HG02571 (cell line): ENCODE results near the gene MUTYH.
"Not testable (repeated sequence)": the region's sequence is repeated elsewhere in the genome, so short reads cannot be mapped to it uniquely, and the experiment has no call there.

ENCODE experiments used
- ATAC-seq: cut with Tn5 transposase; IDR thresholded peaks from one replicate; pipeline ENCODE4 v1.9.1; 2021; ENCODE audit warnings: mild to moderate bottlenecking, moderate library complexity; ENCODE audit not compliant: unreplicated experiment

The MUTYH gene

DNA sequence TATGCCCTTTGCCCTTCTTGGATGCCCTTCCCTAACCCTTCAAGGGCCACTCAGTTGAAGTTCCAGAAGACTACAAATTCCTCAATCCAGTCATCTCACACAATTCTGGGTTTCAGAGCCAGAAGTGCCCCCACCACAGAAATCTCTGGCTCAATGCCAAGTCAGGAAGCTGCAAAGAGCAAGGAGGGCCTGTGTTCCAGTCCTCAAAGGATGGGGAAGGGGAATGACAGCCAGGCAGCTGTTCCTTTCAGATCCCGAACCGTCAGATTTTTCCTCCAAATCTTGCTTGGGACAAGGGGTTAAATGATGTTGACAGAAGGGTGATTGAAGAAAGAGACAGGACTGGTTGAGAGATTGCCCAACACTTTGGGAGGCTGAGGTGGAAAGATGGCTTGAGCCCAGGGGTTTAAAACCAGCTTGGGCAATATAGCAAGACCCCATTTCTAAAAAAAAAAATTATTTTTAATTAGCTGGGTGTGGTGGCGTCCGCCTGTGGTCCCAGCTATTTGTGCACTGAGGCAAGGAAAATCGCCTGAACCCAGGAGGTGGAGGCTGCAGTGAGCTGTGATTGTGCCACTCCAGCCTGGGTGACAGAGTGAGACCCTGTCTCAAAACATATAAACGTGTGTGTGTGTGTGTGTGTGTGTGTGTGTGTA lies 14.3 kb downstream of the MUTYH start:
- no peak for ATAC-seq

DNA sequence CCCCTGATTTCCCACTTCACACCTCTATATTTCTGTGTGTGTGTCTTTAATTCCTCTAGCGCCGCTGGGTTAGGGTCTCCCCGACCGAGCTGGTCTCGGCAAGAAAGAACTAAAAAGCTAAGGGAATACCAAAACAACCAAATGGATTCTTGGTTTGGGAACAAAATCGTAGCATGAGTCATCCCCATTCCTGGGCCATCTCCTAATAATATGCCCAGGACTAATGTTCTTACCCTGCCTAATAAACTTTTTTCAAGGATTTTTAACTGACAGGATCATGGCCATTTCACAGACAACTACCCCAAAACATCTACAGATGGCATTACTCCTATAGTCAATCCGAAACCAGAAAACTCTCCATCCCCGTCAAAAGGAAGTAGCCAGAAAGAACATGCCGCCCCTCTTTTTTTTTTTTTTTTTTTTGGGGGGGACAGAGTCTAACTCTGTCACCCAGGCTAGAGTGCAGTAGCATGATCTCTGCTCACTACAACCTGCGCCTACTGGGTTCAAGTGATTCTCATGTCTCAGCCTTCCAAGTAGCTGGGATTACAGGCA lies 17.7 kb downstream of the MUTYH start:
- no peak for ATAC-seq

DNA sequence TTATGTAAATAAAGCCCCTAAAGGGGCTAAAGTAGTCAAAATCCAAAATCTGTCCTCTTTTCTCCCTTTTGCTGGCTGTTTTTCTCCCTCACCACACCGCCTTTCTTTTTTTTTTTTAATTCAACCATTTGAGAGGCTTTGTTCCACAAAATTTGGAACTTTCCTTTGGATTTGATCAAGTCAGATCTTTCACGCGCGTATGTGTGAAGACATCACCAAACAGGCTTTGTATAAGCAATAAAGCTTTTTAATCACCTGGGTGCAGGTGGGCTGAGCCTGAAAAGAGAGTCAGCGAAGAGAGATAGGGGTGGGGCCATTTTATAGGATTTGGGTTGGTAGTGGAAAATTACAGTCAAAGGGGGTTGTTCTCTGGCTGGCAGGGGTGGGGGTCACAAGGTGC lies 18.8 kb downstream of the MUTYH start:
- no peak for ATAC-seq

GRCh38 chr1:45319761-45320160 lies 20.5 kb downstream of the MUTYH start:
- no peak for ATAC-seq

- no peak for ATAC-seq
Observed at GRCh38 chr1:45317166-45317565, 23.1 kb downstream of the MUTYH start.

DNA sequence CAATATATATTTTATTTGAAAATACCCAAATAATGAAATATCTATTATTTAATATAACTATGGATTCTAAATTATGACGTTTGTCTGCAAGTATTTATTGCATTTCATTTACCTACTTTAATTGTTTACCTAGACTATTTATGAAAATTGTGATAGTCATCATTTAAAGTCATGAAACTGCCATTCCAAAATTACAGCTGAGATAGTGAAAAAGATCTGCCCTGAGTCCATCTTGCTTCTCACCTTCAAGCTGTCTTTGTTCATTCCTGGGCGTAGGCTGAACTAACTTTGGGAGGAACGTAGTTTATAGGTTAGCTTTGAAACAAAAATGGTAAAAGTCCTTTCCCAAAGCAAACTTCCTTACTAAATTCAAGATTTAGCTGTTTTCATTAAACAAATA lies 26.0 kb downstream of the MUTYH start:
- ATAC-seq = no peak

DNA sequence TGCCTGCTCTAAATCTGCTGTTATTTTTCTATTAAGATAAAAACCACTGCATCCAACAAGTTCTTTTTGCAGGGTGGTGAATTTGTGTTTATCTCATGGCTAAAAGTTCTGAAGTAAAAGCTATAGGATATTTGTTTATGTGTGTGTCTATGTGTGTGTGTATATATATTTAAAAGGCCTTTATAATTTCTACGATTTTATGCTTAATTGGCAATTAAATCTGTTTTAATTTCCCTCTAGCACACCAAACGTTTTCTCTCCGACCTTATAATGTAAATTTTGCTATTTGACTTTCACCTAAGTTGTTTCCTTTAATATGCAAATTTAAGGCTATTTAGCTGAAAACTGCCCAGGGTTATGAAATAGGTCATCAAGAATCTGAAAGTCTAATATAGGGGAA lies 33.3 kb downstream of the MUTYH start:
- no peak for ATAC-seq

- no peak for ATAC-seq
Observed at GRCh38 chr1:45306319-45306718, 33.9 kb downstream of the MUTYH start.

DNA sequence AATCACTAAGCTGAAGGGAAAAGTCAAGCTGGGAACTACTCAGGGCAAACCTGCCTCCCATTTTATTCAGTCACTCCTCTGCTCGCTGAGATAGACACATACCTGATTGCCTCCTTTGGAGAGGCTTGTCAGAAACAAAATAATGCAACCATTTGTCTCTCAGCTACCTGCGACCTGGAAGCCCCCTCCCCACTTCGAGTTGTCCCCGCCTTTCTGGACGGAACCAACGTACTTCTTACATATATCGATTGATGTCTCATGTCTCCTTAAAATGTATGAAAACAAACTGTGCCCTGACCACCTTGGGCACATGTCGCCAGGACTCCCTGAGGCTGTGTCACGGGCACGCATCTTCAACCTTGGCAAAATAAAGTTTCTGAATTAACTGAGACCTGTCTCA lies 35.0 kb downstream of the MUTYH start:
- ATAC-seq = no peak

DNA sequence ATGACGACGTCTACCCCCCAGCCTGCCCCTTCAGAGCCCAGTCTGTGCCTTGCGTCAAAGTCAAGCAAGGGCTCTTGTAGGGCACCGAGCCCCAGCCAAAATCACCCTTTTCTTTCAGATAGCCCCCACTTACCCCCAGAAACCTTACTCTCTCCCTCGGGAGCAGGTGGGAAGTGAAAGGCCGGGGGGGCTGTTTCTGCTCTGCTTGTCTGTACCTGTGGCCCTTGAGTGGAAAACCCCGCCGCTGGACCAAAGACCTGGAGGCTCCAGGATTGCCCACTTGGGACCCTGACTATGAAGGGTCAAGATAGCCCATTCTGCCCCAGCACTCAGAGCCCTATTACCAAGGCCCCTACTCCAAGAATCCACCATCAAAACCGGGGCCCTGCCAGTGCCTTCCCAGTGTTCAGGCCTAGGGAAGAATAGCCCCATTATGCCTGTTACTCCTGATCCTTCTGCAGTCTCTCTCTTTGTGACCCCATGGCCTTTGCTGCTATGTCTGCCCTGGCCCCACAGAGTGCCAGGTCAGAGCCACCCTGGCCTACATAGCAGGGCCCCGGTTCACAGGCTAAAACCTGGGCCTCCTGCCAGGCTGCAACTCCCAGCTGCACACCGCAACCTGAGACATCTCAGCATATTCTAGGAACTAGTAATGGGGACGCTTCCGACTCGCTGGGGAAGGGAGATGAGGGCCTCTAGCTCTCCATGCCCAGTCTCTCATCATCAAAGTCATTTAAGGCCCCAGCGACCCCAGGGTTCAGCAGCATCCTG lies 35.7 kb downstream of the MUTYH start:
- ATAC-seq = peak; percentile 3

GRCh38 chr1:45303520-45304310 lies 36.5 kb downstream of the MUTYH start:
- peak; percentile 68 for ATAC-seq

DNA sequence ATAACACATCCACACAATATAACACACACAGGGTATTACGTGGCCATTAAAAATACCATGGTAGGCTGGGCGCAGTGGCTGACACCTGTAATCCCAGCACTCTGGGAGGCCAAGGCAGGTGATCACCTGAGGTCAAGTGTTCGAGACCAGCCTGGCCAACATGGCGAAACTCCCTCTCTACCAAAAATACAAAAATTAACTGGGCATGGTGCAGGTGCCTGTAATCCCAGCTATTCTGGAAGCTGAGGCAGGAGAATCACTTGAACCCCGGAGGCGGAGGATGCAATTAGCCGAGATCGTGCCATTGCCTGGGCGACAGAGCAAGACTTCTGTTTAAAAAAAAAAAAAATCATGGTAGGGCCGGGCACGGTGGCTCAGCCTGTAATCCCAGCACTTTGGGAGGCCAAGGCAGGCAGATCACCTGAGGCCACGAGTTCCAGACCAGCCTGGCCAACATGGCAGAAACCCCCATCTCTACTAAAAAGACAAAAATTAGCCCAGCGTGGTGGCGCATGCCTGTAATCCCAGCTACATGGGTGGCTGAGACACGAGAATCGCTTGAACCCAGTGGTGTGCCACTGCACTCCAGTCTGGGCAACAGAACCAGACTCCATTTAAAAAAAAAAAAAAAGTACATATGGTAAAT lies 37.6 kb downstream of the MUTYH start:
- ATAC-seq = no peak

- no peak for ATAC-seq
Observed at GRCh38 chr1:45300669-45300997, 39.6 kb downstream of the MUTYH start.

DNA sequence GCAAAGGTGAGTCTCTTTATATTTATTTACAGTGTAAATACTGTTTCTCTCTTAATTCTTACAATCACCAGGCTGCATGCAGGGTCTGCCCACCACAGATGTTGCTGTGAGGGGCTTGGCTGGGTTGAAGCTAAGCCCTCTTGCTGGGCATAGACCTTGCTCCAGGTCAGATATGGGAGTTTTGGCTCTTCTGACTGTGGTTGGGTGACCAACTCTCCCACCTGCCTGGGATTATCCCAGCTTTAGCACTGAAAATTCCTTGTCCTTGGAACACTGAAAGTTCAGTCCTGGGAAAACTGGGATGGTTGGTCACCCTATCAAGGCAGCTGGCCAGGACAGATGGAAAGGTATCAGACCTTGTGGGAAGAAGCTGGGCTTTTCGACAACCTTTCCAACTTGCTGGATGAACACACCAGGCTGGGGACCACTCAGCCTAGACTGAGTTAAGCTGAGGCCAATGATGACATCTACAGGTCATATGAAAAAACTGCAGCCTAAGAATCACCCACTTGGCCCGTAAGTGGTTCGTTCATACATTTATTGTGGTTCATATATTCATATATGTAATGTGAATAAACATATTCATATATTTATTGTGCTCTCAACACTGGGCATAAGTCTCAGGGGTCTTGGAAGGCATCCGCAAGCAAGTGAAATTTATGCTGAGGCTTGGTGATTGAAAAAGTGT lies 40.1 kb downstream of the MUTYH start:
- no peak for ATAC-seq

DNA sequence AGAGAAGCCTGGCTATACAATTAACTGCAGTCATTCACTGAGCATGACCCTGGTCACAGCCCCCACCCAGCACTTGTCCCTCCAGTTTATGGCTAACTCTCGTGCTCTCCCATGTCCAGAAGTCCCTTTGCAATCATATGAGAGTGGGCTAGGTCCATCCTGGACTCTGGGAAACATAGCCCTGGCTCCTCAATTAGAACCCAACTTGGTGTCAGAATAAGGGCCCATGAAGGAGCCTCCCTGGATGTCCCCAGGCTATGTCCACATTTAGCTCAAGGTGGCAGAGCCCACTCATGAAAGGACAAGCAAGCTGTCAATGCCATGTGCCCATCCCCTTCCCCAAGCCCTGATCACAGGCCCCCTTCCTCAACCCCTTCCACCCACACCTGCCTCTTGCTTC lies 40.9 kb downstream of the MUTYH start:
- no peak for ATAC-seq

GRCh38 chr1:45297666-45298356 lies 42.4 kb downstream of the MUTYH start:
- no peak for ATAC-seq

DNA sequence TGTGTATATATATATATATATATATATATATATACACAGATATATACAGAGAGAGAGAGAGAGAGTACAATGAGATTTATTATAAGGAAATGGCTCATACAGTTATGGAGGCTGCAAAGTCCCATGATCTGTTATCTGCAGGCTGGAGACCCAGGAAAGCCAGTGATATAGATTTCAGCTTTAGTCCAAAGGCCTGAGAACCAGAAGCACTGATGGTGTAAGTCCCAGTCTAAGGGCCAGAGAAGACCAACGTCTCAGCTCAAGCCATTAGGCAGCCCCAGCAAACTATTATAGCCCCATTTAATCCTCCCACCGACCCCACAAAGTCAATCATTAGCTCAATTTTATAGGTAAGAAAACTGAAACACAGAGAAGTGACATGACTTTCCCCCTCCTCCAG lies 48.5 kb downstream of the MUTYH start:
- ATAC-seq = no peak

DNA sequence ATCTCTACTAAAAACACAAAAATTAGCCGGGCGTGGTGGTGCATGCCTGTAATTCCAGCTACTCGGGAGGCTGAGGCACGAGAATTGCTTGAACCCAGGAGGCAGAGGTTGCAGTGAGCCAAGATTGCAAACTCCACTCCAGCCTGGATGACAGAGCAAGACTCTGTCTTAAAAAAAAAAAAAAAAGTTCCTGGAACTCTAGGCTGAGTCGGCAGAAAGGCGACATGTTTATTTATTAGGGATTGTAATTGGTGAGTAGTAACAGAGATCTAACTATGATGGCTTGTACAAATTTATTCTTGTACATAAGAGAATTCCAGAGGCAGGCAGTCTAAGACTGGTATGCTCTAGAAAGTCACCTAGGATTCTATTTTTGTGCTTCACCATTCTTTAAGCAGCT lies 49.2 kb downstream of the MUTYH start:
- not testable (repeated sequence) for ATAC-seq

DNA sequence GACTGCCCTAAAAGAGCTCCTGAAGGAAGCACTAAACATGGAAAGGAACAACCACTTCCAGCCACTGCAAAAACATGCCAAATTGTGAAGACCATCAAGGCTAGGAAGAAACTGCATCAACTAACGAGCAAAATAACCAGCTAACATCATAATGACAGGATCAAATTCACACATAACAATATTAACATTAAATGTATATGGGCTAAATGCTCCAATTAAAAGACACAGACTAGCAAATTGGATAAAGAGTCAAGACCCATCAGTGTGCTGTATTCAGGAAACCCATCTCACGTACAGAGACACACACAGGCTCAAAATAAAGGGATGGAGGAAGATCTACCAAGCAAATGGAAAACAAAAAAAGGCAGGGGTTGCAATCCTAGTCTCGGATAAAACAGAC lies 53.7 kb downstream of the MUTYH start:
- not testable (repeated sequence) for ATAC-seq

DNA sequence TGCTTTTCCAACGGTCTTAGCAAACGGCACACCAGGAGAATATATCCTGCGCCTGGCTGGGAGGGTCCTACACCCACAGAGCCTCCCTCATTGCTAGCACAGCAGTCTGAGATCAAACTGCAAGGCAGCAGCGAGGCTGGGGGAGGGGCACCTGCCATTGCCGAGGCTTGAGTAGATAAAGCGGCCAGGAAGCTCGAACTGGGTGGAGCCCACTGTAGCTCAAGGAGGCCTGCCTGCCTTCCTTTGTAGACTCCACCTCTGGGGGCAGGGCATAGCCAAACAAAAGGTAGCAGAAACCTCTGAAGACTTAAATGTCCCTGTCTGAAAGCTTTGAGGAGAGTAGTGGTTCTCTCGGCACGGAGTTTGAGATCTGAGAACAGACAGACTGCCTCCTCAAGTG lies 55.4 kb downstream of the MUTYH start:
- not testable (repeated sequence) for ATAC-seq
